Measurements from ENCODE around the gene PRKAR2A.

PRKAR2A gene

DNA sequence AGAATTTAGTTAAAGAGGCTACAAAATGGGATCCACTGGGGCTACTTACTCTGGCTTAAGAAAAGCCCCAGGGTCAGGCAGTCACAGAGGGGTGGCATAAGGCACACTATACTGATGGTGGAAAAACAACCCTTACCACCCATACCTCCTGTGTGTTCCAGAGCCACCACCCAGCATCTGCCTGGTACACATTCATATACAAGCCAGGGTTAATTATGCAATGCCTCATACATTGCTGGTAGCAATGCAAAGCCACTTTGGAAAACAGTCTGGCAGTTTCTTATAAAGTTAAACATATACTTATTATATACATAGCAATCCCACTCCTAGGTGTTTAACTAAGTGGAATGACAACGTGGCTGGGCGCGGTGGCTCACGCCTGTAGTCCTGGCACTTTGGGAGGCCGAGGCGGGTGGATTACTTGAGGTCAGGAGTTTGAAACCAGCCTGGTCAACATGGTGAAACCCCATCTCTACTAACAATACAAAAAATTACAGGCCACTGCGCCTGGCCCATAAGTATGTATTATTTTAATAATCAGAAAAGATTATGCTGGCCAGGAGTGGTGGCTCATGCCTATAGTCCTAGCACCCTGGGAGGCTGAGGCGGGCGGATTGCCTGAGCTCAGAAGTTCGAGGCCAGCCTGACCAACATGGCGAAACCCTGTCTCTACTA, 146.8 kb downstream of the PRKAR2A start:
- no peak overlapping the region for H3K4me3 ChIP-seq (ENCODE audit: low read depth, low read length)
- TF ChIP-seq, protein P1, sequence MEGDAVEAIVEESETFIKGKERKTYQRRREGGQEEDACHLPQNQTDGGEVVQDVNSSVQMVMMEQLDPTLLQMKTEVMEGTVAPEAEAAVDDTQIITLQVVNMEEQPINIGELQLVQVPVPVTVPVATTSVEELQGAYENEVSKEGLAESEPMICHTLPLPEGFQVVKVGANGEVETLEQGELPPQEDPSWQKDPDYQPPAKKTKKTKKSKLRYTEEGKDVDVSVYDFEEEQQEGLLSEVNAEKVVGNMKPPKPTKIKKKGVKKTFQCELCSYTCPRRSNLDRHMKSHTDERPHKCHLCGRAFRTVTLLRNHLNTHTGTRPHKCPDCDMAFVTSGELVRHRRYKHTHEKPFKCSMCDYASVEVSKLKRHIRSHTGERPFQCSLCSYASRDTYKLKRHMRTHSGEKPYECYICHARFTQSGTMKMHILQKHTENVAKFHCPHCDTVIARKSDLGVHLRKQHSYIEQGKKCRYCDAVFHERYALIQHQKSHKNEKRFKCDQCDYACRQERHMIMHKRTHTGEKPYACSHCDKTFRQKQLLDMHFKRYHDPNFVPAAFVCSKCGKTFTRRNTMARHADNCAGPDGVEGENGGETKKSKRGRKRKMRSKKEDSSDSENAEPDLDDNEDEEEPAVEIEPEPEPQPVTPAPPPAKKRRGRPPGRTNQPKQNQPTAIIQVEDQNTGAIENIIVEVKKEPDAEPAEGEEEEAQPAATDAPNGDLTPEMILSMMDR (IDR thresholded peaks at IDR 0.05; ENCODE audit: low read depth, low read length), result no peak

- TF ChIP-seq, protein P1 (IDR thresholded peaks at IDR 0.05; ENCODE audit: low read depth, low read length), result no peak
- H3K4me3 ChIP-seq (ENCODE audit: low read depth, low read length), result no peak overlapping the region
Measured at GRCh38 chr3:48698891-48699290, 148.8 kb downstream of the PRKAR2A start.

- TF ChIP-seq, protein P1 (IDR thresholded peaks at IDR 0.05; ENCODE audit: low read depth, low read length), result no peak
Measured at GRCh38 chr3:48697952-48698351, 149.7 kb downstream of the PRKAR2A start.

GRCh38 chr3:48696601-48697000, 151.1 kb downstream of the PRKAR2A start:
- no peak overlapping the region for H3K4me3 ChIP-seq (ENCODE audit: low read depth, low read length)
- TF ChIP-seq, protein P1 (IDR thresholded peaks at IDR 0.05; ENCODE audit: low read depth, low read length), result no peak

More at GRCh38 chr3:48697952-48698351, 149.7 kb downstream of the PRKAR2A start:
- no peak overlapping the region for H3K4me3 ChIP-seq (ENCODE audit: low read depth, low read length)
